Endothelial cell of umbilical vein (primary cell): Measurements from ENCODE around the gene UST.

Source experiments
- EZH2 ChIP-seq: IDR thresholded peaks from 2 replicates; pipeline ENCODE4 v1.6.1; 2012; ENCODE audit warnings: borderline replicate concordance, low read depth, mild to moderate bottlenecking, moderate library complexity, low read length, inconsistent platforms; ENCODE audit not compliant: severe bottlenecking
- MYC ChIP-seq: IDR thresholded peaks from one replicate; pipeline ENCODE4 v1.6.1; 2011; ENCODE audit warnings: mild to moderate bottlenecking, low read depth, low read length
- POLR2A ChIP-seq: IDR thresholded peaks from 2 replicates; pipeline ENCODE4 v1.6.1; 2012; ENCODE audit warnings: low read depth, mild to moderate bottlenecking, control low read depth, low read length

GRCh38 chr6:148846778-148847761 lies 100.2 kb downstream of the UST start:
- TF ChIP-seq MYC (no peak), EZH2 (no peak), POLR2A (no peak)
